Measurements from ENCODE around the gene CCDC57. TPM values are rescaled to one million over a fixed set of nuclear protein-coding genes. Genes with fewer than 3 reads are reported as not detected.
A peak's percentile ranks its signal among the peaks of the same experiment; 100 is the strongest.

The CCDC57 gene
- total RNA-seq, 2 experiments from 2014 or later = 129 to 135 TPM

DNA sequence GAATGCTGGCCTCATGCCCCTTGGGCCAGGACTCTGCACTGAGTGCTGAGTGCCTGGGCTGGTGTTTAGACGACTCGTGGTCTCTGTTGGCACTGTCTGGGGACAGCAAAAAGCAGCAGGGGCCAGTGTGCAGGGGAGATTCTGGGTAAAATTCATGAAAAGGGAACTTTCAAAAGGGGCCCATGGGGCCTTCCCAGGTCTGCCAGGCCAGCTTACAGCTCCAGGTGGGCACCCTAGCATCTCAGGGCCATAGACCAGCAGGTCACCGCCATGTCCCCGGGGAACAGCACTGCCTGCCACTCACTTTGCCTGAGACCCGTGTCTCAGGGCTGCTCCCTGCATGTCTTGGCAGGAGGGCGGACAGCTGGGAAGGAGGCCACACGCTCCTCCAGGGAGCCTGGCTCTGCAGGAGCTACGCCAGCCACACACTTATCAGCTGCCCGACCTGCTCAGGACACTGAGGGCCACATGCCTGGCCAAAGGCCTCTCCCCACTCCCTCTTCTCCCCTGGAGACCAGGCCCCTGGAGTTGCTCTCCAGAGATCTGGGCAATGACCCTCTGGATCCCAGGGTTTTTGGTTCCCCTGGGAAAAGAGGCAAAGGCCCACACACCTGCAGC, 105.8 kb downstream of the CCDC57 start:
- peaks cover 22% of the 10 kb centered on the region for H3K4me1 Mint-ChIP-seq (ENCODE audit: low read depth)

GRCh38 chr17:82105882-82106687, 106.6 kb downstream of the CCDC57 start:
- H3K4me1 ChIP-seq (ENCODE audit: insufficient read depth, low read length) = peaks cover 43% of the 10 kb centered on the region
- H3K4me3 ChIP-seq (ENCODE audit: low read length) = peak overlapping the region; percentile 61
- intact Hi-C loops (cut with DNase I, micrococcal nuclease) = loop anchor here (1.0 to 5.0 kb wide), 2 partner anchors 21 to 46 kb away; no protein-coding TSS in a partner anchor
- Mint-ChIP-seq H3K4me1 (ENCODE audit: low read depth) (peaks cover 22% of the 10 kb centered on the region), H3K27ac (peak overlapping the region; percentile 95), H3K9me3 (no peaks in the 10 kb centered on the region), H3K27me3 (no peaks in the 10 kb centered on the region), H3K4me3 (peak overlapping the region; percentile 83), H3K36me3 (ENCODE audit: low read depth) (peaks cover 8% of the 10 kb centered on the region)
- H3K36me3 ChIP-seq (ENCODE audit: insufficient read depth, low read length) = no peaks in the 10 kb centered on the region
- POLR2A ChIA-PET = interaction anchor here (0.8 to 2.4 kb wide), 14 partner anchors 8 to 187 kb away, joined by 3 to 27 read pairs (median 5); partner anchors contain the start of genes CSNK1D, DCXR, FASN and RAC3
- DNase-seq (peak in 13 of 14 experiments; percentile 32 to 78 (median 55)), ATAC-seq (ENCODE audit: poor library complexity) (peak; percentile 70)
- CTCF ChIA-PET = interaction anchor here (0.8 to 3.5 kb wide), 6 partner anchors 8 to 76 kb away, joined by 3 to 12 read pairs (median 5); partner anchors contain the start of gene FASN
- TF ChIP-seq, protein P1, sequence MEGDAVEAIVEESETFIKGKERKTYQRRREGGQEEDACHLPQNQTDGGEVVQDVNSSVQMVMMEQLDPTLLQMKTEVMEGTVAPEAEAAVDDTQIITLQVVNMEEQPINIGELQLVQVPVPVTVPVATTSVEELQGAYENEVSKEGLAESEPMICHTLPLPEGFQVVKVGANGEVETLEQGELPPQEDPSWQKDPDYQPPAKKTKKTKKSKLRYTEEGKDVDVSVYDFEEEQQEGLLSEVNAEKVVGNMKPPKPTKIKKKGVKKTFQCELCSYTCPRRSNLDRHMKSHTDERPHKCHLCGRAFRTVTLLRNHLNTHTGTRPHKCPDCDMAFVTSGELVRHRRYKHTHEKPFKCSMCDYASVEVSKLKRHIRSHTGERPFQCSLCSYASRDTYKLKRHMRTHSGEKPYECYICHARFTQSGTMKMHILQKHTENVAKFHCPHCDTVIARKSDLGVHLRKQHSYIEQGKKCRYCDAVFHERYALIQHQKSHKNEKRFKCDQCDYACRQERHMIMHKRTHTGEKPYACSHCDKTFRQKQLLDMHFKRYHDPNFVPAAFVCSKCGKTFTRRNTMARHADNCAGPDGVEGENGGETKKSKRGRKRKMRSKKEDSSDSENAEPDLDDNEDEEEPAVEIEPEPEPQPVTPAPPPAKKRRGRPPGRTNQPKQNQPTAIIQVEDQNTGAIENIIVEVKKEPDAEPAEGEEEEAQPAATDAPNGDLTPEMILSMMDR (IDR thresholded peaks at IDR 0.05) = peak; percentile 36
- H3K9me3 ChIP-seq (ENCODE audit: control insufficient read depth in 1 of 2, insufficient read depth in 1 of 2, low read length in 2 of 2) = no peaks in the 10 kb centered on the region
- H3K27ac ChIP-seq (ENCODE audit: low read depth in 1 of 2, low read length in 2 of 2) = peak overlapping the region; percentile 79 to 90
- H3K27me3 ChIP-seq (ENCODE audit: control insufficient read depth in 1 of 2, insufficient read depth in 2 of 2, low read length in 2 of 2) = no peaks in the 10 kb centered on the region

More for the DNA sequence above, 105.8 kb downstream of the CCDC57 start:
- CTCF ChIA-PET = interaction anchor here (0.8 to 3.5 kb wide), 5 partner anchors 9 to 76 kb away, joined by 3 to 12 read pairs (median 6); partner anchors contain the start of gene FASN
- Histone ChIP-seq H3K4me1 (ENCODE audit: insufficient read depth, low read length) (peaks cover 43% of the 10 kb centered on the region), H3K4me3 (ENCODE audit: low read length) (peak overlapping the region; percentile 61), H3K9me3 (ENCODE audit: control insufficient read depth in 1 of 2, insufficient read depth in 1 of 2, low read length in 2 of 2) (no peaks in the 10 kb centered on the region), H3K27ac (ENCODE audit: low read depth in 1 of 2, low read length in 2 of 2) (peak overlapping the region; percentile 79 to 90), H3K27me3 (ENCODE audit: control insufficient read depth in 1 of 2, insufficient read depth in 2 of 2, low read length in 2 of 2) (no peaks in the 10 kb centered on the region), H3K36me3 (ENCODE audit: insufficient read depth, low read length) (no peaks in the 10 kb centered on the region)
- TF ChIP-seq, protein P1 (IDR thresholded peaks at IDR 0.05) = peak; percentile 17
- Mint-ChIP-seq H3K36me3 (ENCODE audit: low read depth) (peaks cover 8% of the 10 kb centered on the region), H3K9me3 (no peaks in the 10 kb centered on the region), H3K27ac (peak overlapping the region; percentile 95), H3K4me3 (peak overlapping the region; percentile 83), H3K27me3 (no peaks in the 10 kb centered on the region)
- DNase-seq = no peak
- POLR2A ChIA-PET = interaction anchor here (0.8 to 2.4 kb wide), 14 partner anchors 8 to 186 kb away, joined by 3 to 27 read pairs (median 5); partner anchors contain the start of genes CSNK1D, DCXR, FASN and RAC3
- intact Hi-C loops (cut with DNase I, micrococcal nuclease) = loop anchor here (1.0 to 5.0 kb wide), 2 partner anchors 21 to 46 kb away; no protein-coding TSS in a partner anchor
- ATAC-seq (ENCODE audit: poor library complexity) = no peak

DNA sequence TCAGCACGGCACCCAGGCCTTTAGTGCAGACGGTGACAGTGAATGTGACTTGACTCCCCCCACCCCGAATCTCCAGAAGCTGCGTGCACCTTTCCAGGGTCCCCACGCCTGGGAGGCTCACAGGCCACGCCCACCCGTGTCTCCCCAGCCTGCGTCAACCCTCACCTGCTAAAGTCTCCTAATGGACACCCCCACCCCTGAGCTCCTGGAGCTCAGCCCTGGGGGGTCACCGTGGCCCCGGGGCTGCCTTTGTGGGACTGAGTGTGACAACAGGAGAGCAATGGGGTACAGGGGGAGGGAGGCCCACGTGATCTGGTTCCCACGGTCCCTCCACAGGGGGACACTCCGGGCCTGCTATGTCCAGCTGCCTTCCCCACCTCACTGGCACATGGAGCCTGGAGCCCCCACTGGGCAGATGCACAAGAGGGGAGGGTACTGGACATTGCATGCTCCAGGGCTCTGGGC, 107.2 kb downstream of the CCDC57 start:
- peaks cover 43% of the 10 kb centered on the region for H3K4me1 ChIP-seq (ENCODE audit: insufficient read depth, low read length)
- H3K4me3 Mint-ChIP-seq = peak overlapping the region; percentile 50
- H3K27me3 Mint-ChIP-seq = no peaks in the 10 kb centered on the region
- peak overlapping the region; percentile 95 for H3K27ac Mint-ChIP-seq
- H3K4me1 Mint-ChIP-seq (ENCODE audit: low read depth) = peaks cover 22% of the 10 kb centered on the region
- H3K9me3 Mint-ChIP-seq = no peaks in the 10 kb centered on the region
- H3K27ac ChIP-seq (ENCODE audit: low read depth in 1 of 2, low read length in 2 of 2) = peak overlapping the region; percentile 79 to 90
- DNase-seq = peak in 1 of 14 experiments; percentile 25
- H3K36me3 ChIP-seq (ENCODE audit: insufficient read depth, low read length) = peaks cover 5% of the 10 kb centered on the region
- ChIA-PET POLR2A (interaction anchor here (1.1 to 2.4 kb wide), 11 partner anchors 7 to 187 kb away, joined by 3 to 27 read pairs (median 5); partner anchors contain the start of genes CSNK1D, DCXR, FASN and RAC3), CTCF (interaction anchor here (0.9 to 3.5 kb wide), 5 partner anchors 8 to 75 kb away, joined by 4 to 12 read pairs (median 6); partner anchors contain the start of gene FASN)
- intact Hi-C loops (cut with DNase I, micrococcal nuclease) = loop anchor here in 1 of 2 experiments (5.0 kb wide), 1 partner anchor 47 kb away; no protein-coding TSS in a partner anchor
- no peaks in the 10 kb centered on the region for H3K9me3 ChIP-seq (ENCODE audit: control insufficient read depth in 1 of 2, insufficient read depth in 1 of 2, low read length in 2 of 2)
- H3K27me3 ChIP-seq (ENCODE audit: control insufficient read depth in 1 of 2, insufficient read depth in 2 of 2, low read length in 2 of 2) = no peaks in the 10 kb centered on the region
- H3K4me3 ChIP-seq (ENCODE audit: low read length) = peak overlapping the region; percentile 61
- ATAC-seq (ENCODE audit: poor library complexity) = no peak
- TF ChIP-seq, protein P1 (IDR thresholded peaks at IDR 0.05) = no peak
- H3K36me3 Mint-ChIP-seq (ENCODE audit: low read depth) = peaks cover 8% of the 10 kb centered on the region

Data from CD4-positive, alpha-beta T cell (primary cell).